ENCODE measurements around the gene BLNK.
"Not testable (repeated sequence)": the region's sequence is repeated elsewhere in the genome, so short reads cannot be mapped to it uniquely, and the experiment has no call there.

BLNK gene

DNA sequence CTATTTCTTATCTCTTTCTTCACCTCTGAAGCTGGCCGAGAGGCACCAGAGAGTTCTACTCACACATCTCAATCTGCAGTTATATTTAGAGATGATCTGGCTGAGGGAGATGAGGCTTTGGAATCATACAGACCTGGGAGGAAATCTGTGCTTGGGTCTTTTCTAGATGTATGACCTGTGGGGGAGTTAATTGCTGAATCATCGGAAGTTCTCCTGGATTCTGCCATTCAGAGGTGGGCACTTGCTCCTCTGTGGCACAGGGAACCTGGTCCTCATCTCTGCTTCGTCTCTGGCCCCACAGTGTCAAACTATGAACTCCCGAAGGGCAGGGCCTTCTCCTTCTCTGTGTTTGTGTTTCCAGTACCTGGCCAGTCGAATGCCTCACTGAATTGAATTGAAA, 52.5 kb downstream of the BLNK start:
- no peak for DNase-seq

DNA sequence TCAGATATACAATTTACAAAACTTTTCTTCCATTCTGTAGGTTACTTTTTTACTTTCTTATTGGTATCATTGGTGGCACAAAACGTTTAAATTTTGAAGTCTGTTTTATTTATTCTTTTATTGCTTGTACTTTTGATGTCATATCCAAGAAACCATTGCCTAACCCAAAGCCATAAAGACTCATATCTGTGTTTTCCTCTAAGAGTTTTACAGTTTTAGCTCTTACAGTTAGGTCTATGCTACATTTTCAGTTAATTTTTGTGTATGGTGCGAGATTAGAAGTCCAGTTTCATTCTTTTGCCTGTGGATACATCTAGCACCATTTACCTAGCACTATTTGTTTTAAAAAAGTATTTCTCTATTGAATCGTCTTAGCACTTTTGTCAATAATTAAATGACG, 53.7 kb downstream of the BLNK start:
- no peak for DNase-seq

- no peak for DNase-seq
These were observed 54.6 kb downstream of the BLNK start for GRCh38 chr10:96216775-96217174.

GRCh38 chr10:96212911-96213310, 58.5 kb downstream of the BLNK start:
- DNase-seq, result no peak

GRCh38 chr10:96211764-96212163, 59.6 kb downstream of the BLNK start:
- DNase-seq, result no peak

GRCh38 chr10:96208946-96209345, 62.4 kb downstream of the BLNK start:
- DNase-seq, result no peak

DNA sequence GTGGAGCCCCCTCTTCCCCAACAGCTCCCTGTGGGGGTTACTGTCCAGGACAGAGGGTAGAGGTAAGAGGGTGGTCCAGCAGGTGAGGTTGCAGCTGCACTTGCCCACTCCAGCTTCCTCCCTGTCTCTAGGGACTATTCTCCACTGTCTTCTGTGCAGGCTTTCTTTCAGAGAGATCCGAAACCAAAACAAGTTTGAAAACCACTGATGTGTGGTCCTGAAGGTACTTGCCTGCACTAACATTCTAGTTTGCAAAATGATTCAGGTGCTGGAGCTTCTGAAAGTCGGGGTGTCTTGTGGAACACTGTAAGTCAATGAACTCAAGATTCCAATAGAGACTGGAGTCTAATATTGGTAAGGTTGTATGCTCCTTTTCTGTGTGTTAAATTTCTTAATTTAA, 63.1 kb downstream of the BLNK start:
- DNase-seq, result no peak

GRCh38 chr10:96205580-96205979, 65.8 kb downstream of the BLNK start:
- no peak for DNase-seq

DNA sequence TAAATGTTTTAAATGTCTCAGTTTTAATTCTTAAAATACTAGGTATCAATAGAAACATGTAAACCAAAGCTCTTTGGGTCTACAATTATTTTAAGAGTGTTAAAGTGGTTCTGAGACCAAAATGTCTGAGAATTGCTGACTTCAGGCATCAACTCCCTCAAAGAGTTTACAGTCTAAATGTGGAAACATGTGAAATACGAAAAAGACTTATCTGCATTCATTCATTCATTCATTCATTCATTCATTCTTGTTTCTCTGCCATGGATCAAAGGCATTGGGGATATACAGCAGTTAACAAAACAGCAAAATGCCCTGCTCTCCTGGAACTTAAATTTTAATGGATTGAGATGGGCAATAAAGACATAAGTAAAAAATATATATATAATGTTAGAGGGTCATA, 69.8 kb downstream of the BLNK start:
- no peak for DNase-seq

DNA sequence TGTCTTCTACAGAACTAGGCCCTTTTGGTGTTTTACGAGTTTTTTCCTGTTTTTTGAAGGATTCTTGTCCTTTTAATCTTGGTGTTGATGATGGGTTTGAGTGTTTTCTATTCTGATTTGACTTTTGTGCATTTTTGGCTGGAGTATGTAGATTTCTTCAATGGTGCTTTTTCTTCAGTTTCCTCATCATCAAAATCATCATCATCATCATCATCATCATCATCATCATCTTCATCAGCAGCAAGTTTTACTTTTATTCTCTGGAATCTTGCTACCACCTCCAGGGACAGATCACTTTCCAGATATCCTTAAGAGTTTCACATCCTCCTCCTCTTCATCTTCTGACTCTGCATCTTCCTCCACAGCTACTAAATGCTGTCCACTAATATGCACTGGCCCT, 81.9 kb downstream of the BLNK start:
- DNase-seq, result not testable (repeated sequence)

GRCh38 chr10:96188916-96189315, 82.5 kb downstream of the BLNK start:
- DNase-seq, result no peak

DNA sequence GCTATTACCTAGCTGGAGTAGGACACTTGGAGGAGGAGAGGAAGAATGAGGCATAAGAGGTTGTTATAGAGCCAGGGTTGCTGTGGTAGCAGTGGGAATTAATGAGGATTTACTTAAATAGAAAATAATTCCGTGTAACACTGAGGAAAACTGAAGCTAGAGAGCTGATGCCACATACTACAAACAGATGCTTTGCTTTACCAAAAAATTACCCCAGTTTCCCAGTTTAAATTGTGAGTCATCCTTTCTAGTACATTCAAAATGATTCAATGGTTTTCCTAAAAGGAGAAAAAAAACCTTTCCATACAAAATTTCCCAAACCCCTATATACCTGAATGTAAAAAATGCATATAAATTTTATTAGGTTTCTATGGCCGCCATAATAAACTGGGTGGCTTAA, 82.9 kb downstream of the BLNK start:
- no peak for DNase-seq

DNA sequence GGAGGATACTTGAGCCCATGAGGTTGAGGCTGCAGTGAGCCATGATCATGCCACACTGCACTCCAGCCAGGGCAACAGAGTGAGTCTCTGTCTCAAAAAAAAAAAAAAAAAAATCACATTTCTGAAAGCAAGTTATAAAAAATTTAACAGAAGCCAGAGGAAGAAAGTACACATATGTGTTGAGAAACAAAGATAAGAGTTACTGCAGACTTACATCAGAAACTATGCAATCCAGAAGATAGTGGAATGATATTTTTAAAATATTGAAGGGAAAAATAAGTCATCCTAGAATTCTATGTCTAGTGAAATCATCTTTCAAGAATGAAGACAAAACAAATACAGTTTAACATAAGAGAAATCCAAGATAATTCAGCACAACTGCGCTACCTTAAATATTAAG, 94.4 kb downstream of the BLNK start:
- no peak for DNase-seq

- no peak for DNase-seq
These were observed 98.7 kb downstream of the BLNK start for GRCh38 chr10:96172666-96173065.

DNA sequence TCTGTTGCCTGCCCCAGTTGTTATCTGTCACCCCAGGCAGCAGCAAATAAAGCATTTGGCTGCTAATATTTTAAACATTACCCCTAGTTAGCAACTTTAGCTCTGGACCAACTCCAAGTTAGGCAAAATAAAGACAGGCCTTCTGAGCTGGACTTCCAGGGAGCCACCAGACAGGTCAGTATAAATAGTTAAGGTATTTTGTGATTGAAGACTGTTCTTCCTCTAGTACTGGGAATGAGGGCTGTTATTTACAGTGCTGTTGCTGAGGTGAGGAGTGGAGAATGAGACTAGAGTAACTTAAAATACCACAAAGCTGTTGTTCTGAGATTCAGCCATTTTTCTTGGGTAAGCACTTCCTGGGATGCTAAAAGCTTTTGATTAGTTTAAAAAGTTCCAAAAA, 101.1 kb downstream of the BLNK start:
- DNase-seq, result no peak

- DNase-seq, result no peak
These were observed 102.8 kb downstream of the BLNK start for GRCh38 chr10:96168546-96168945.

DNA sequence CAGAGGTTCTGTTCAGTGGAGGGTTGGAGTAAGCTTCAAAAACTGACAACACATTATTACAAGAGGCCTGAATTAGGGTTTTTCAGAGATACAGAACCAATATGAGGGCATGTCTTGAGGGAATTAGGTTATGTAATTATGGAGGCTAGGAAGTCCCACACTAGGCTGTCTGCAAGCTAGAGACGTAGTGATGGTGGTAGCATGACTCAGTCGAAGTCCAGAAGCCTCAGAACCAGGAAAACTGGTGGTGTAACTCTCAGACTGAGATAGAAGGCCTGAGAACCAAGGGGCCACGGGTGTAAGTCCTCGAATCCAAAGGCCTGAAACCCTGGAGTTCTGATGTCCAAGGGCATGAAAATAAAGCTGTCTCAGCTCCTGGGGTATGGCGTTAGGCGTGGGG, 105.6 kb downstream of the BLNK start:
- no peak for DNase-seq

DNA sequence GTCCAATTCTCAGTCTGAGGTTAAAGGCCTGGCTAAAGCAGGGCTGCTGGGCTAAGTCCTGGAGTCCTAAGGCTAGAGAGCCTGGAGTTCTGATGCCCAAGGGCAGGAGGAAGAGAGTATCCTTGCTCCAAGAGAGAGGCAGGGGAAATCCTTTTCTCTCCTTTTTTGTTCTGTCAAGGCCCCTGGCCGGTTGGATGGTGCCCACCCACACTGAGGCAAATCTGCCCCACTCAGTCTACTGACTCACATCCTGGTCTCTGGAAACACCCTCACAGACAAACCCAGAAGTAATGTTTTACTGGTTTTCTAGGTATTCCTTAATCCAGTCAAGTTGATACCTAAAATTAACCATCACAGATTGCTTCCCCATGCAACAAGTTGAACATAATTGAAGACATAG, 118.3 kb downstream of the BLNK start:
- no peak for DNase-seq

DNA sequence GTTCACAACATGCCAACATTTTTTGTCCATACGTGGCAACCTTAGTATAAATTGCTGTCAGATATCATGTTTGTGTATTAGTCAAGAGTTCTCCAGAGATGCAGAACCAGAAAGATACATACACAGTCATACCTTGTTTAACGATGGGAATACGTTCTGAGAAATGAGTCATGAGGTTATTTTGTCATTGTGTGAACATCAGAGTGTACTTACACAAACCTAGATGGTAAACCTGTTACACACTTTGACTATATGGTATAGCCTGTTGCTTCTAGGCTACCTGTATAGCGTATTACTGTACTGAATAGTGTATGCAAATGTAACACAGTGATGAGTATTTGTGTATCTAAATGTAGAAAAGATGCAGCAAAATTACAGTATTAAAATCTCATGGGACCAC, 118.9 kb downstream of the BLNK start:
- DNase-seq, result no peak
